OCI-LY7 (cell line): ENCODE measurements around the gene KRT86. TPM values are rescaled to one million over a fixed set of nuclear protein-coding genes. Genes with fewer than 3 reads are reported as not detected.

Experiments used
- BruUV-seq: library from RNA; stranded (reverse); fragments of 400-500 nt; replicated peaks from 2 replicates; lab custom pipeline; 2021; lab: Mats Ljungman, UMichigan
- CTCF ChIA-PET: fragments of 300-600 bp; sonication (Branson Sonifier 250); formaldehyde crosslinking; loops from one replicate; lab custom pipeline; 2022; ENCODE audit warnings: antibody characterized with exemption; ENCODE audit not compliant: unreplicated experiment; lab: Charles Lee
- POLR2A ChIA-PET: fragments of 300-600 bp; sonication (Branson Sonifier 250); formaldehyde crosslinking; loops from one replicate; lab custom pipeline; 2022; ENCODE audit warnings: antibody characterized with exemption; lab: Charles Lee
- DNase-seq: peaks from one replicate; pipeline ENCODE4 v3.0.0-alpha.2; 2015; ENCODE audit warnings: low spot score
- H2AFZ ChIP-seq: fragments of 200-600 bp; sonication (generic), shearing (Covaris generic); 2 replicates; pipeline ENCODE4 v1.6.1; 2014; ENCODE audit warnings: mild to moderate bottlenecking, antibody characterized with exemption, low read length, moderate library complexity
- H3K27ac ChIP-seq: fragments of 200-600 bp; sonication (generic); 2 replicates; pipeline ENCODE4 v1.5.1; 2014; ENCODE audit warnings: mixed run types, low read depth, mild to moderate bottlenecking, moderate library complexity, low read length, inconsistent platforms; ENCODE audit not compliant: poor library complexity, severe bottlenecking
- H3K36me3 ChIP-seq: fragments of 200-600 bp; sonication (generic); 2 replicates; pipeline ENCODE4 v1.6.1; 2014; ENCODE audit warnings: mild to moderate bottlenecking, antibody characterized with exemption, low read length, moderate library complexity, mixed read lengths; ENCODE audit not compliant: insufficient read depth
- H3K4me1 ChIP-seq: fragments of 200-600 bp; sonication (generic); 2 replicates; pipeline ENCODE4 v1.5.1; 2014; ENCODE audit warnings: mild to moderate bottlenecking, low read length; ENCODE audit not compliant: insufficient read depth, poor library complexity, severe bottlenecking
- H3K4me2 ChIP-seq: fragments of 200-600 bp; sonication (generic); 2 replicates; pipeline ENCODE4 v1.6.1; 2014; ENCODE audit warnings: mild to moderate bottlenecking, low read length
- H3K4me3 ChIP-seq: fragments of 200-600 bp; sonication (generic); 2 replicates; pipeline ENCODE4 v1.5.1; 2014; ENCODE audit warnings: mild to moderate bottlenecking, low read depth, low read length; ENCODE audit not compliant: poor library complexity, severe bottlenecking
- H3K79me2 ChIP-seq: fragments of 200-600 bp; sonication (generic); 2 replicates; pipeline ENCODE4 v1.6.1; 2016; ENCODE audit warnings: low read depth, mild to moderate bottlenecking, low read length, moderate library complexity, mixed read lengths; ENCODE audit not compliant: insufficient read depth
- H3K9me2 ChIP-seq: fragments of 200-600 bp; sonication (generic); 2 replicates; pipeline ENCODE4 v1.6.1; 2016; ENCODE audit warnings: mild to moderate bottlenecking, low read length, mixed read lengths; ENCODE audit not compliant: insufficient read depth
- H3K9me3 ChIP-seq: fragments of 200-600 bp; sonication (generic); 2 replicates; pipeline ENCODE4 v1.6.1; 2014; ENCODE audit warnings: mild to moderate bottlenecking, mixed run types, low read length, mixed read lengths
- H4K20me1 ChIP-seq: fragments of 200-600 bp; sonication (generic); 2 replicates; pipeline ENCODE4 v1.6.1; 2014; ENCODE audit warnings: mild to moderate bottlenecking, antibody characterized with exemption, low read length, moderate library complexity, mixed read lengths; ENCODE audit not compliant: insufficient read depth
- EZH2phosphoT487 ChIP-seq: fragments of 200-600 bp; sonication (generic); IDR thresholded peaks from 2 replicates; pipeline ENCODE4 v1.6.1; 2018; ENCODE audit warnings: low read depth, borderline replicate concordance, mild to moderate bottlenecking, mixed run types, antibody characterized with exemption, low read length, moderate library complexity, mixed read lengths
- intact Hi-C: fragments of 100-400 bp; cut with micrococcal nuclease; formaldehyde crosslinking; loops from one replicate; pipeline ENCODE4 v1.10.0; 2022; ENCODE audit not compliant: unreplicated experiment
- total RNA-seq, 2 experiments: library from RNA; depleted of rRNA in 1 of 2; stranded (reverse); fragments of >200 nt in 1 of 2; shearing (Covaris generic) in 1 of 2; gene quantifications; 2 replicates each; pipeline ENCODE4 v1.2.3, GENCODE V29; 2014 to 2022
- TF ChIP-seq, protein P1 (sequence below): fragments of 200-600 bp; sonication (generic); conservative IDR thresholded peaks from 2 replicates; pipeline ENCODE4 v1.5.1; 2014; ENCODE audit warnings: mild to moderate bottlenecking, antibody characterized with exemption, low read length, moderate library complexity, mixed read lengths

The KRT86 gene
- total RNA-seq, 2 experiments from 2014 or later, result not detected

DNA sequence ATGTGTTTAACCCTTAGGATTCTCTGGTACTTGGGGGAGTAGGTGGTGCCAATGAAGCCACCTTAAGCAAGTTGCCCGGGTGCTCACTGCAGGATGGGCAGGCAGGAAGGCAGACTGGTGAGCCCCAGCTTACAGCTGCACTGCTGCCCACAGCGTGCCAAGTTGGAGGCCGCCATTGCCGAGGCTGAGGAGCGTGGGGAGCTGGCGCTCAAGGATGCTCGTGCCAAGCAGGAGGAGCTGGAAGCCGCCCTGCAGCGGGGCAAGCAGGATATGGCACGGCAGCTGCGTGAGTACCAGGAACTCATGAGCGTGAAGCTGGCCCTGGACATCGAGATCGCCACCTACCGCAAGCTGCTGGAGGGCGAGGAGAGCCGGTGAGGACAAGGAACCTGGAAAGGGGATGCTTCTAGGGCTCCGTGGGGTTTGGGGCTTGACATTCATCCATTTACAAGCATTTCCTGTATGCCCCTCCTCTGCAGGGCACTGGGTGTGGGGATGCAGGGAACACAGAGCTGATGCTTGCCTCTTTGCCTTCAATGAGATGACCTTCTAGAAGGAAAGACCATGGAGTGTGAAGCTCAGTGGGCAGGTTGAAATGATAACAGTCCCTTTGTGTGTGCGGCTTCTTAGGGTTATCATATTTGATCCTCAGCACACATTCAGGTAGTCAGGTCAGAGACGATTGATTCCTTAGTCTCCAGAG, 29.0 kb upstream of the KRT86 start:
- intact Hi-C loops, result no loop called here
- no peaks in the 10 kb centered on the region for H3K36me3 ChIP-seq
- no TSS peak for BruUV-seq
- H3K79me2 ChIP-seq, result no peaks in the 10 kb centered on the region
- H3K9me3 ChIP-seq, result no peaks in the 10 kb centered on the region
- DNase-seq, result no peak
- no peaks in the 10 kb centered on the region for H3K9me2 ChIP-seq
- H3K27ac ChIP-seq, result no peak overlapping the region
- H4K20me1 ChIP-seq, result no peaks in the 10 kb centered on the region; the same call in 1 of the 2 replicates
- H3K4me2 ChIP-seq, result no peak overlapping the region
- ChIA-PET POLR2A (interaction anchor here (0.5 to 0.6 kb wide), 2 partner anchors 1319 to 1691 kb away, joined by 3 read pairs; no protein-coding TSS in a partner anchor), CTCF (no interaction called here)
- no peak overlapping the region for H3K4me3 ChIP-seq
- H2AFZ ChIP-seq, result no peak overlapping the region
- no peaks in the 10 kb centered on the region for H3K4me1 ChIP-seq
- TF ChIP-seq EZH2phosphoT487, result no peak
- TF ChIP-seq, protein P1, sequence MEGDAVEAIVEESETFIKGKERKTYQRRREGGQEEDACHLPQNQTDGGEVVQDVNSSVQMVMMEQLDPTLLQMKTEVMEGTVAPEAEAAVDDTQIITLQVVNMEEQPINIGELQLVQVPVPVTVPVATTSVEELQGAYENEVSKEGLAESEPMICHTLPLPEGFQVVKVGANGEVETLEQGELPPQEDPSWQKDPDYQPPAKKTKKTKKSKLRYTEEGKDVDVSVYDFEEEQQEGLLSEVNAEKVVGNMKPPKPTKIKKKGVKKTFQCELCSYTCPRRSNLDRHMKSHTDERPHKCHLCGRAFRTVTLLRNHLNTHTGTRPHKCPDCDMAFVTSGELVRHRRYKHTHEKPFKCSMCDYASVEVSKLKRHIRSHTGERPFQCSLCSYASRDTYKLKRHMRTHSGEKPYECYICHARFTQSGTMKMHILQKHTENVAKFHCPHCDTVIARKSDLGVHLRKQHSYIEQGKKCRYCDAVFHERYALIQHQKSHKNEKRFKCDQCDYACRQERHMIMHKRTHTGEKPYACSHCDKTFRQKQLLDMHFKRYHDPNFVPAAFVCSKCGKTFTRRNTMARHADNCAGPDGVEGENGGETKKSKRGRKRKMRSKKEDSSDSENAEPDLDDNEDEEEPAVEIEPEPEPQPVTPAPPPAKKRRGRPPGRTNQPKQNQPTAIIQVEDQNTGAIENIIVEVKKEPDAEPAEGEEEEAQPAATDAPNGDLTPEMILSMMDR, result no peak

DNA sequence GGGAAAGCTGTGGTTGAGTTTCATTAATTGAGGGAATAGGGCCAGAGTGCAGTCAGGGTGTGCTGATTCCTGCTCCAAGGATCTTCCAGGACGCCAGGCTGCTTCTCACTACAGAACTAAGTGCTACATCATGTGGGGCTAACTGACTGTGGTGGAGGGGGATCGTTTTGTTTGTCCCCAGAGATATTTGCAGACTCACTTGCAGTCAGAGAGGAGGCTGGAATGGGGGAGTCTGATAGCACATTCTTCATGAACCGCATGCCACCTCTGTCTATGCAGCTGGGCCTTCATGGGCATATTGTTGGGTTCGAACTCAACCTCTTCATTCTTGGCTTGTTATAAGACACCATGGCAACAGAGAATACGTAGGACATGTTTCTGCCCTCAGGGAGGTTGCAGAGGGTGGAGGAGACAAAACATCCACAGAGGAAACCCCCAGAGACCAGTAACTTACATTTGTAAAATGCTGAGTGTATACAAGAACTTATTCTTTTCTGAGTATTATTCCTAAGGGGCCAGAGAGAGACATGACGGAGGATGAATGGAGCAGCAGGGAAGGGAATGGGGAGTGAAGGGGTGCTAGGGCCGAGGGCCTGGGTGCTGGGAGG, 28.4 kb upstream of the KRT86 start:
- no peaks in the 10 kb centered on the region for H3K9me3 ChIP-seq
- TF ChIP-seq, protein P1, result no peak
- no peak for TF ChIP-seq EZH2phosphoT487
- no peak overlapping the region for H3K4me2 ChIP-seq
- H2AFZ ChIP-seq, result no peak overlapping the region
- intact Hi-C loops, result no loop called here
- no peaks in the 10 kb centered on the region for H3K36me3 ChIP-seq
- no peaks in the 10 kb centered on the region; the same call in 1 of the 2 replicates for H4K20me1 ChIP-seq
- no peaks in the 10 kb centered on the region for H3K4me1 ChIP-seq
- ChIA-PET POLR2A (interaction anchor here (0.5 to 0.6 kb wide), 2 partner anchors 1320 to 1692 kb away, joined by 3 read pairs; no protein-coding TSS in a partner anchor), CTCF (no interaction called here)
- BruUV-seq, result no TSS peak
- H3K79me2 ChIP-seq, result no peaks in the 10 kb centered on the region
- no peak overlapping the region for H3K27ac ChIP-seq
- H3K4me3 ChIP-seq, result no peak overlapping the region
- DNase-seq, result no peak
- H3K9me2 ChIP-seq, result no peaks in the 10 kb centered on the region
